Parathyroid adenoma (tissue), 2 donors: Measurements from ENCODE around the gene ASB10.

Source experiments
- H2AFZ ChIP-seq: fragments of 300-600 bp; sonication (generic); one replicate; pipeline ENCODE4 v1.7.0; 2017; ENCODE audit warnings: antibody characterized with exemption, mild to moderate bottlenecking
- H3K27ac ChIP-seq: fragments of 300-600 bp; sonication (generic); one replicate; pipeline ENCODE4 v1.7.0; 2017
- H3K27me3 ChIP-seq: fragments of 300-600 bp; sonication (generic); one replicate; pipeline ENCODE4 v1.7.0; 2017; ENCODE audit warnings: low read length; ENCODE audit not compliant: control insufficient read depth, insufficient read depth
- H3K36me3 ChIP-seq: fragments of 300-600 bp; sonication (generic); one replicate; pipeline ENCODE4 v1.7.0; 2017; ENCODE audit warnings: low read length; ENCODE audit not compliant: control insufficient read depth, insufficient read depth
- H3K4me1 ChIP-seq: fragments of 300-600 bp; sonication (generic); one replicate; pipeline ENCODE4 v1.7.0; 2017; ENCODE audit warnings: control low read depth
- H3K4me2 ChIP-seq: fragments of 300-600 bp; sonication (generic); one replicate; pipeline ENCODE4 v1.7.0; 2017; ENCODE audit warnings: low read length
- H3K4me3 ChIP-seq: fragments of 300-600 bp; sonication (generic); one replicate; pipeline ENCODE4 v1.7.0; 2017; ENCODE audit warnings: low read depth, low read length
- H3K79me2 ChIP-seq: fragments of 300-600 bp; sonication (generic); one replicate; pipeline ENCODE4 v1.7.0; 2017; ENCODE audit warnings: control low read depth
- H3K9ac ChIP-seq: fragments of 300-600 bp; sonication (generic); one replicate; pipeline ENCODE4 v1.7.0; 2017; ENCODE audit warnings: mild to moderate bottlenecking
- H3K9me3 ChIP-seq: fragments of 300-600 bp; sonication (generic); one replicate; pipeline ENCODE4 v1.7.0; 2017; ENCODE audit warnings: low read length; ENCODE audit not compliant: control insufficient read depth
- TF ChIP-seq, protein P1 (sequence below): fragments of 300-600 bp; sonication (generic); IDR thresholded peaks from one replicate; pipeline ENCODE4 v1.7.0; 2017; ENCODE audit warnings: antibody characterized with exemption, mild to moderate bottlenecking
- donor health status: primary hyperparathyroidism.

Gene ASB10

DNA sequence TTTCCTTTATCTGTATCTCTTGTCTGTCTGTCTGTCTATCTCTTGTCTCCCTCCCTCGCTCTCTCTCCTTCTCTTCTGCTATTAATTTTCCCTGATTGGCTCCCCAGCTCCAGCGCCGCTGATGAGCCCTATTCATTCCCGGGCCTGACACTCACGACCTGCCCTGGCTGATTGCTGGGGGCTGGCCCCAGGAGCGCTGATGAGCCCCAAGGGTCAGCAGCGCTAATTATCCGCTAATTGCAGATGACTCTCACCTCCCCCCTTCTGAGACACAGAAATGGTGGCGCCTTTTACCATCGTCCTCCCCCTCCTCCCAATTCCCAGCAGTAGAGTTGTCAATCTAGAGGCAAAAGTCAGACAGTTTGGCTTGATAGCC is 18.3 kb downstream of the ASB10 start:
- no peaks in the 10 kb centered on the region for H3K4me1 ChIP-seq
- no peak overlapping the region for H3K4me2 ChIP-seq
- H3K27me3 ChIP-seq = no peaks in the 10 kb centered on the region

DNA sequence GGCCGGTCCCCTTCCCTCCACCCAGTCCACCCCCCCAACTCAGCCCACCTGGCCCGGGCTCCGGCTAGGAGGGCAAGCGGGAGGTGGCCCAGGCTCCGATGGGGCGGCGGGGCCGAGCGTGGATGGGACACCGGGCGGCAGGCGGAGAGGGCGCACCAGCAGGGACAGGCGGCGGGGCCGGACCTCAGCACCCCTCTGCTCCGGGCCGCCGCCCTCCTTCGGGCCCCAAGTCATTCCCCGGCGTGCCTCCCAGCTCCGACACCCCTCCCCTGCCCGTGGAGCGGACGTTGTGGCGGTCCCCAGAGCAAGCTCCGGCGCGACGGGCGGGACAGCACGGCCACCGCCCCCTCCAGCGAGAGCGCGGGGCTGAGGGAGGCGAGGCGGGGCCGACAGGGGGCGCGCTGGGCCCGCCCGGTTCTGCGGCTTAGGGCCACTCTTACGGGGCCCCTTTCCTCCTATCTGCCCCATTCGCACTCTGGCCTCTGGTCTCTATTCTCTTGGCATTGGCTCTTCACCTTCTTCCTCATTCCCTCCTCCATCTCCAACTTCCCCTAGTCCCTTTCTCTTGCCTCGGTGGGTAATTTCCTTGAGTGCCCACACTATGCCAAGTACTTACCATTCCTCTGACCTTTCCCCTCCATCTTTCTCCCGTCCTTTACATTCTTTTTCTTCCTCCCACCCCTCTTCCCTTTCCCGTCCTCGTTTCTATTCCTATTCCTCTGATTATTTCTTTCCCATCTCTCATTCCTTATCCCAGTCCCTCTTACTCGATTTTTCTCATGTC is 18.9 kb downstream of the ASB10 start:
- Histone ChIP-seq H2AFZ (peak overlapping the region; percentile 66), H3K4me3 (peak overlapping the region; percentile 22), H3K4me1 (no peaks in the 10 kb centered on the region), H3K27me3 (no peaks in the 10 kb centered on the region), H3K9ac (no peak overlapping the region), H3K36me3 (no peaks in the 10 kb centered on the region), H3K79me2 (no peaks in the 10 kb centered on the region), H3K9me3 (no peaks in the 10 kb centered on the region), H3K27ac (no peak overlapping the region), H3K4me2 (peak overlapping the region; percentile 68)
- TF ChIP-seq, protein P1, sequence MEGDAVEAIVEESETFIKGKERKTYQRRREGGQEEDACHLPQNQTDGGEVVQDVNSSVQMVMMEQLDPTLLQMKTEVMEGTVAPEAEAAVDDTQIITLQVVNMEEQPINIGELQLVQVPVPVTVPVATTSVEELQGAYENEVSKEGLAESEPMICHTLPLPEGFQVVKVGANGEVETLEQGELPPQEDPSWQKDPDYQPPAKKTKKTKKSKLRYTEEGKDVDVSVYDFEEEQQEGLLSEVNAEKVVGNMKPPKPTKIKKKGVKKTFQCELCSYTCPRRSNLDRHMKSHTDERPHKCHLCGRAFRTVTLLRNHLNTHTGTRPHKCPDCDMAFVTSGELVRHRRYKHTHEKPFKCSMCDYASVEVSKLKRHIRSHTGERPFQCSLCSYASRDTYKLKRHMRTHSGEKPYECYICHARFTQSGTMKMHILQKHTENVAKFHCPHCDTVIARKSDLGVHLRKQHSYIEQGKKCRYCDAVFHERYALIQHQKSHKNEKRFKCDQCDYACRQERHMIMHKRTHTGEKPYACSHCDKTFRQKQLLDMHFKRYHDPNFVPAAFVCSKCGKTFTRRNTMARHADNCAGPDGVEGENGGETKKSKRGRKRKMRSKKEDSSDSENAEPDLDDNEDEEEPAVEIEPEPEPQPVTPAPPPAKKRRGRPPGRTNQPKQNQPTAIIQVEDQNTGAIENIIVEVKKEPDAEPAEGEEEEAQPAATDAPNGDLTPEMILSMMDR = peak; percentile 65

More for the DNA sequence above, 18.3 kb downstream of the ASB10 start:
- Histone ChIP-seq H3K36me3 (no peaks in the 10 kb centered on the region), H3K79me2 (no peaks in the 10 kb centered on the region), H3K9ac (no peak overlapping the region), H2AFZ (no peak overlapping the region), H3K4me3 (no peak overlapping the region), H3K27ac (no peak overlapping the region), H3K9me3 (no peaks in the 10 kb centered on the region)
- TF ChIP-seq, protein P1 = no peak

DNA sequence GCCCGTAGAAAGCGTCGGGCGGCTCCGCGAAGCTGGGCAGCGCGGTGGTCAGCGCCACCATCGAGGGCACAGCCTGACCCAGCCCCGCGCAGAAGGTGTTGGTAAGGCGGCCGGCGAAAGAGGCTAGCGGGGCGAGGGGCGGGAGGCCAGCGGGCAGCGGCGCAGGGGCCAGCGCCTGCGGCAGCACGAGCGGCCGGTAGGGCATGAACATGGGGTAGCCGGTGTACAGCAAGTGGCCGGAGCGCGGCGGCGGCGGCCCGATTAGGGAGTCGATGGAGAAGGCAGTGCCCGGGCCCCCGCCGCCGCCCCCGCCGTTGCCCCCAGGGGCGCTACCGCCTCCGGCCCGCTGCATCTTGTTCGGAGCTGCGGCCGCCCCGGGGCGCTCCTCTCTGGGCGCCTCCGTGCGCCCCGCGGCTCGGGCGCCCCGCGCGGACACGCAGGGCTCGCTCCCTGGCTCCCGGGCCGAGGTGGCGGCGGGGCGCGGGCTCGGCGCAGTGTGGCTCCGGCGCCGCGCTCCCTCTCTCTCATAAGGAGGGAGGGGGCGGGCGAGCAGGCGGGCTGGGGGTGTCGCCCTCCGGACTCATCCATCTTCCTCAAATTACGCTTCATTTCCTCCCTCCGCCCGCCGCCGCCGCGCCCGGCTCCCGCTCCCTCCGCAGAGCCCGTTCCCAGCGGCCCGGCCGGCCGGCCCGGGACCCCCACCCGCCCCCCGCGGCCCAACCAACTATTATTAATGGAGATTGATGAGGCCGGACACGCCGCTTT is 19.7 kb downstream of the ASB10 start, which contains the start of gene GBX1:
Gene GBX1, minus strand, starts transcription at position 498 of the 765 bp plus-strand sequence. Its CDS starts 146 bp downstream, at position 352.
- Histone ChIP-seq H3K4me3 (peak within 1 kb of the TSS; percentile 22), H3K9ac (no peak within 1 kb of the TSS), H3K36me3 (no peaks in the 10 kb centered on the region), H3K4me2 (peak within 1 kb of the TSS; percentile 68), H2AFZ (peak within 1 kb of the TSS; percentile 66), H3K9me3 (no peaks in the 10 kb centered on the region), H3K27ac (no peak within 1 kb of the TSS), H3K27me3 (no peaks in the 10 kb centered on the region), H3K4me1 (no peaks in the 10 kb centered on the region), H3K79me2 (no peaks in the 10 kb centered on the region)
- TF ChIP-seq, protein P1 = no peak

DNA sequence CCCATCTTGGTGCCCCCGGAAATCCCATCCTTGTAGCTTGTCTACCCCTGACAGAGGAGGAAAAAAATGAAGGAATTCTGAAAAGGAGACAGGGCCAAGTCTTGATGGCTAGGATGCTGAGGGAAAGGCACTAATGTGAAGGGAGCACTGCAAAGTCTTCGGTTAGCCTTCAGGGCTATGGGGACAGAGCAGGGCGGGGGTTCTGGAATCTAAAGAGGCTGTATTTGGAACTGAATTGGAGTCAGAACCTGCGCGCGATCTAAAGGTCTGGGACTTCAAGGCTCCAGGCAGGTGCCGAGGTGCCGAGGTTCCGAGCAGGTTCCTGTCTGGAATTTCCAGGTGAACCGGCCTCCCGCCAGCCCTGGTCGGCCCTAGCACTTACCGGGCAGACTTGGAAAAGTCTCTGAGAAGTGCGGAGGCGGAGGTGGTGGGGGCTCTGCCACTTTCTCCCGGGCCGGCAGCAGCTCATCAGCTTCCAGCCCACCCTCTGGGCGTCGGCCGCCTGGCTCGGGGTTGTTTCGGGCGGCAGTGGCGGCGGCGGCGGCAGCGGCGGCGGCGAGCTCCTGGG is 20.3 kb downstream of the ASB10 start:
- Histone ChIP-seq H3K4me3 (no peak overlapping the region), H3K4me1 (no peaks in the 10 kb centered on the region), H3K4me2 (peak overlapping the region; percentile 18), H3K27ac (no peak overlapping the region), H3K36me3 (no peaks in the 10 kb centered on the region), H3K27me3 (no peaks in the 10 kb centered on the region), H3K9ac (no peak overlapping the region), H2AFZ (peak overlapping the region; percentile 45), H3K9me3 (no peaks in the 10 kb centered on the region), H3K79me2 (no peaks in the 10 kb centered on the region)
- TF ChIP-seq, protein P1 = no peak
